Measurements from ENCODE around the gene PRSS33. TPM values are rescaled to one million over a fixed set of nuclear protein-coding genes. Genes with fewer than 3 reads are reported as not detected.

PRSS33 gene
- total and polyA plus RNA-seq, 2 donors from 2014 or later: not detected

DNA sequence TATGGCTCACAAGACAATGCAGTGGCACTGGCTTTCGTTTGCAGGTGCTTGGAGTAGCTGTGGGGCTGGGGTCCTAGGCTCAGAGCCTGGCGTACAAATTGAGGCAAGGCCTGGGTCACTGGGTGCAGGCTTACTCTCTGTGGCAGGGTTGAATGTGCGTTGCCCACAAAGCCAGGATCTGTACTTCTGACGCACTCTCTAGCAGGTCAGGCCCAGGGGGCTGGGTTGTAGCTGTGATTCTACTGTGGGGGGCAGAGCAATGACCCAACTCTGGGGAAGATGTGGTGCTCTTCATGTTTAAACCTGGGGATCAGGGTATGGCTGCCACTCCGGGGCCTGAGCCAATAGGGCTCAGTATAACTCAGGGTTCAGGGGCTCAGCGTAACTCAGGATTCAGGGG, 23.3 kb upstream of the PRSS33 start:
- peak in 1 of 5 donors; percentile 13 for DNase-seq
- no peak for FAIRE-seq

DNA sequence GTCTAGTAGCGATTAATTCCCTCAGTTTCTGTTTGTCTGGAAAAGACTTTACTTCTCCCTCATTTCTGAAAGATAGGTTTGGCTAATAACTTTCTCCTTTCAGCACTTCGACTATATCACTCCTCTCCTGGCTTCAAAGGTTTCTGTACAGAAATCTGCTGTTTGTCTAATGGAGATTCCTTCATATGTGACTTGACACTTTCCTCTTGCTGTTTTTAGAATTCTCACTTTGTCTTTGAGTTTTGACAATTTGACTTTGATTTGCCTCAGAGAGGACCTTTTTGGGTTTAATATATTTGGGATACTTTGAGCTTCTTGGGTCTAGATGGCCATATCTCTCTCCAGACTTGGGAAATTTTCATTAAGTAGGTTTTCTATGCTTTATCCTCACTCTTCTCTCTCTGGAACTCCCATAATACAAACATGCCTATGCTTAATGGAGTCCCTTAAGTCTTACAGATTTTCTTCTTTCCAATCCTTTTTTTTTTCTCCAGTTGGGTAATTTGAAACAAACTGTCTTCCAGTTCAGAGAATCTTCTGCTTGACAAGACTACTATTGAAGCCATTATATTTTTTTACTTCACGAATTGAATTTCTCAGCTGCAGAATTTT, 21.9 kb upstream of the PRSS33 start:
- no peaks in the 10 kb centered on the region for H3K27me3 ChIP-seq (ENCODE audit: control insufficient read depth, insufficient read depth, low read length)
- H3K9ac ChIP-seq (ENCODE audit: low read length in 3 of 3): no peak overlapping the region
- no peaks in the 10 kb centered on the region for H3K36me3 ChIP-seq (ENCODE audit: control insufficient read depth in 2 of 3, insufficient read depth in 3 of 3, low read length in 3 of 3)
- intact Hi-C loops (cut with DNase I): no loop called here
- H3K9me3 ChIP-seq (ENCODE audit: control insufficient read depth in 2 of 3, insufficient read depth in 1 of 3, low read length in 3 of 3): peaks cover 0 to 4% (median 0%) of the 10 kb centered on the region in 3 donors
- no peak overlapping the region for H3K27ac ChIP-seq (ENCODE audit: low read depth in 2 of 2, low read length in 2 of 2)
- H3K4me1 ChIP-seq (ENCODE audit: control insufficient read depth in 2 of 3, insufficient read depth in 2 of 3, low read depth in 1 of 3, low read length in 3 of 3): no peaks in the 10 kb centered on the region
- no peak overlapping the region for H3K4me3 ChIP-seq (ENCODE audit: low read length in 3 of 3)
- no peak for FAIRE-seq
- TF ChIP-seq, protein P1, sequence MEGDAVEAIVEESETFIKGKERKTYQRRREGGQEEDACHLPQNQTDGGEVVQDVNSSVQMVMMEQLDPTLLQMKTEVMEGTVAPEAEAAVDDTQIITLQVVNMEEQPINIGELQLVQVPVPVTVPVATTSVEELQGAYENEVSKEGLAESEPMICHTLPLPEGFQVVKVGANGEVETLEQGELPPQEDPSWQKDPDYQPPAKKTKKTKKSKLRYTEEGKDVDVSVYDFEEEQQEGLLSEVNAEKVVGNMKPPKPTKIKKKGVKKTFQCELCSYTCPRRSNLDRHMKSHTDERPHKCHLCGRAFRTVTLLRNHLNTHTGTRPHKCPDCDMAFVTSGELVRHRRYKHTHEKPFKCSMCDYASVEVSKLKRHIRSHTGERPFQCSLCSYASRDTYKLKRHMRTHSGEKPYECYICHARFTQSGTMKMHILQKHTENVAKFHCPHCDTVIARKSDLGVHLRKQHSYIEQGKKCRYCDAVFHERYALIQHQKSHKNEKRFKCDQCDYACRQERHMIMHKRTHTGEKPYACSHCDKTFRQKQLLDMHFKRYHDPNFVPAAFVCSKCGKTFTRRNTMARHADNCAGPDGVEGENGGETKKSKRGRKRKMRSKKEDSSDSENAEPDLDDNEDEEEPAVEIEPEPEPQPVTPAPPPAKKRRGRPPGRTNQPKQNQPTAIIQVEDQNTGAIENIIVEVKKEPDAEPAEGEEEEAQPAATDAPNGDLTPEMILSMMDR (IDR thresholded peaks at IDR 0.05; ENCODE audit: borderline replicate concordance, extremely low read depth, insufficient read depth): no peak
- no peak for DNase-seq

More for the DNA sequence above, 23.3 kb upstream of the PRSS33 start:
- Histone ChIP-seq H3K4me1 (ENCODE audit: control insufficient read depth in 2 of 3, insufficient read depth in 2 of 3, low read depth in 1 of 3, low read length in 3 of 3) (no peaks in the 10 kb centered on the region), H3K27ac (ENCODE audit: low read depth in 2 of 2, low read length in 2 of 2) (no peak overlapping the region), H3K9ac (ENCODE audit: low read length in 3 of 3) (no peak overlapping the region), H3K9me3 (ENCODE audit: control insufficient read depth in 2 of 3, insufficient read depth in 1 of 3, low read length in 3 of 3) (no peaks in the 10 kb centered on the region), H3K27me3 (ENCODE audit: control insufficient read depth, insufficient read depth, low read length) (no peaks in the 10 kb centered on the region), H3K4me3 (ENCODE audit: low read length in 3 of 3) (no peak overlapping the region), H3K36me3 (ENCODE audit: control insufficient read depth in 2 of 3, insufficient read depth in 3 of 3, low read length in 3 of 3) (no peaks in the 10 kb centered on the region)
- intact Hi-C loops (cut with DNase I): no loop called here
- TF ChIP-seq, protein P1 (IDR thresholded peaks at IDR 0.05; ENCODE audit: borderline replicate concordance, extremely low read depth, insufficient read depth): no peak

DNA sequence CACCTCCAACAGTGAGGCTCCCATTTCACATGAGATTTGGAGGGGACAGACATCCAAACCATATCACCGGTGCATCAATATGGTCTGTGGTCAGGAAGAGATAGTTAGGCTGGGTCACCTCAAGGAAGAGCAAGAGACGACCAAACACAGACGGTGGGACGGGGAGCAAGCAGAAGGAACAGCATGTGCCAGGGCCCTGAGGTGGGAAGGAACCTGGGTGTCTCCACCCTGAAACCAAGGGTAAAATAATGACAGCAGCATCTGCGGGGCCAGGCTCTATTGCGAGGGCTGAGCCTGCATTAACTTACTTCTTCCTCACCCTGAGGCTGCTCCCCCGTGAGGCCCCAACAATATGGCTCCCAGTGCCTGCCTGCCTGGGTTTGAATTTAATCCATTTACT, 20.8 kb upstream of the PRSS33 start:
- Histone ChIP-seq H3K27me3 (ENCODE audit: control insufficient read depth, insufficient read depth, low read length) (no peaks in the 10 kb centered on the region), H3K9me3 (ENCODE audit: control insufficient read depth in 2 of 3, insufficient read depth in 1 of 3, low read length in 3 of 3) (peaks cover 0 to 9% (median 0%) of the 10 kb centered on the region in 3 donors), H3K36me3 (ENCODE audit: control insufficient read depth in 2 of 3, insufficient read depth in 3 of 3, low read length in 3 of 3) (no peaks in the 10 kb centered on the region), H3K4me1 (ENCODE audit: control insufficient read depth in 2 of 3, insufficient read depth in 2 of 3, low read depth in 1 of 3, low read length in 3 of 3) (no peaks in the 10 kb centered on the region), H3K27ac (ENCODE audit: low read depth in 2 of 2, low read length in 2 of 2) (no peak overlapping the region), H3K4me3 (ENCODE audit: low read length in 3 of 3) (no peak overlapping the region), H3K9ac (ENCODE audit: low read length in 3 of 3) (no peak overlapping the region)
- FAIRE-seq (no peak), DNase-seq (peak in 1 of 5 donors; percentile 7)
- intact Hi-C loops (cut with DNase I): no loop called here
- TF ChIP-seq, protein P1 (IDR thresholded peaks at IDR 0.05; ENCODE audit: borderline replicate concordance, extremely low read depth, insufficient read depth): no peak

DNA sequence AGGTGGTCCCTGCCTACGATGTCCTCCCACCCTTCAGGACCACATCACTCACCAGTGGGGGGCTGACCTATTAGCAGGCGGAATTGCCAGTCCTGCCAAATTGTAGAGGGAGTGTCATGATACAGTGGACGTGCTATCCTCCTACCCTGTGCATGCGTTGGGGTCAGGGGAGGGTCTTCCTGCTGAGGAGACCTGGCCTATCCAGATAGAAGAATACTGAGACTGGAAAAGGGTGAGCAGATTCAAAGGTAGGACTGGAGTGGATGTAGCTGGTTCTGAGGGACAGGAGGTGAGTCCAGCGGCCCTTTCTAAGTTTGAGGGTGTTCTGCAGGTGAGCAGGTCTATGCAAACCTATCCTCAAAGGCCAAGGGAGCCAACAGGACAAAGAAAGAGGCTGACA, 18.9 kb upstream of the PRSS33 start:
- TF ChIP-seq, protein P1 (IDR thresholded peaks at IDR 0.05; ENCODE audit: borderline replicate concordance, extremely low read depth, insufficient read depth): no peak
- no peaks in the 10 kb centered on the region for H3K4me1 ChIP-seq (ENCODE audit: control insufficient read depth in 2 of 3, insufficient read depth in 2 of 3, low read depth in 1 of 3, low read length in 3 of 3)
- no peaks in the 10 kb centered on the region for H3K27me3 ChIP-seq (ENCODE audit: control insufficient read depth, insufficient read depth, low read length)
- no peak for DNase-seq
- no peak overlapping the region for H3K4me3 ChIP-seq (ENCODE audit: low read length in 3 of 3)
- no peaks in the 10 kb centered on the region for H3K36me3 ChIP-seq (ENCODE audit: control insufficient read depth in 2 of 3, insufficient read depth in 3 of 3, low read length in 3 of 3)
- peaks cover 0 to 9% (median 0%) of the 10 kb centered on the region in 3 donors for H3K9me3 ChIP-seq (ENCODE audit: control insufficient read depth in 2 of 3, insufficient read depth in 1 of 3, low read length in 3 of 3)
- H3K27ac ChIP-seq (ENCODE audit: low read depth in 2 of 2, low read length in 2 of 2): no peak overlapping the region
- no peak overlapping the region for H3K9ac ChIP-seq (ENCODE audit: low read length in 3 of 3)
- FAIRE-seq: no peak
- intact Hi-C loops (cut with DNase I): no loop called here
